Measurements from ENCODE around the gene ATPAF1.
"Not testable (repeated sequence)": the region's sequence is repeated elsewhere in the genome, so short reads cannot be mapped to it uniquely, and the experiment has no call there.

Gene ATPAF1

GRCh38 chr1:46667782-46668760 lies at the start of gene ATPAF1:
TSS of gene ATPAF1 (minus strand) at chr1:46668364. CDS start at chr1:46668322, 42 bp downstream.
- DNase-seq (ENCODE audit: low read depth in 2 of 2) = peak; percentile 38 to 56

- no peak for DNase-seq (ENCODE audit: low read depth in 2 of 2)
Measured at GRCh38 chr1:46717654-46718053, 49.5 kb upstream of the ATPAF1 start.

GRCh38 chr1:46714976-46715375 lies 46.8 kb upstream of the ATPAF1 start:
- DNase-seq (ENCODE audit: low read depth in 2 of 2) = no peak

GRCh38 chr1:46708121-46708520 lies 40.0 kb upstream of the ATPAF1 start:
- no peak for DNase-seq (ENCODE audit: low read depth in 2 of 2)

GRCh38 chr1:46705408-46705807 lies 37.2 kb upstream of the ATPAF1 start:
- no peak for DNase-seq (ENCODE audit: low read depth in 2 of 2)

GRCh38 chr1:46703927-46704641 lies 35.9 kb upstream of the ATPAF1 start:
- no peak for DNase-seq (ENCODE audit: low read depth in 2 of 2)

GRCh38 chr1:46699666-46700065 lies 31.5 kb upstream of the ATPAF1 start:
- no peak for DNase-seq (ENCODE audit: low read depth in 2 of 2)

GRCh38 chr1:46697053-46697452 lies 28.9 kb upstream of the ATPAF1 start:
- DNase-seq (ENCODE audit: low read depth in 2 of 2) = no peak

GRCh38 chr1:46694676-46695075 lies 26.5 kb upstream of the ATPAF1 start:
- not testable (repeated sequence) for DNase-seq (ENCODE audit: low read depth in 2 of 2)

- no peak for DNase-seq (ENCODE audit: low read depth in 2 of 2)
Measured at GRCh38 chr1:46692811-46693770, 24.9 kb upstream of the ATPAF1 start.

GRCh38 chr1:46691997-46692790 lies 24.0 kb upstream of the ATPAF1 start:
- DNase-seq (ENCODE audit: low read depth in 2 of 2) = no peak

- DNase-seq (ENCODE audit: low read depth in 2 of 2) = no peak
Measured at GRCh38 chr1:46690931-46691421, 22.8 kb upstream of the ATPAF1 start.

GRCh38 chr1:46689897-46690296 lies 21.7 kb upstream of the ATPAF1 start:
- no peak for DNase-seq (ENCODE audit: low read depth in 2 of 2)

- no peak for DNase-seq (ENCODE audit: low read depth in 2 of 2)
Measured at GRCh38 chr1:46689356-46689755, 21.2 kb upstream of the ATPAF1 start.

- DNase-seq (ENCODE audit: low read depth in 2 of 2) = no peak
Measured at GRCh38 chr1:46687921-46688509, 19.9 kb upstream of the ATPAF1 start.

GRCh38 chr1:46687093-46687659 lies 19.0 kb upstream of the ATPAF1 start:
- no peak for DNase-seq (ENCODE audit: low read depth in 2 of 2)

- no peak for DNase-seq (ENCODE audit: low read depth in 2 of 2)
Measured at GRCh38 chr1:46686255-46686654, 18.1 kb upstream of the ATPAF1 start.

- DNase-seq (ENCODE audit: low read depth in 2 of 2) = no peak
Measured at GRCh38 chr1:46684670-46685069, 16.5 kb upstream of the ATPAF1 start.

- DNase-seq (ENCODE audit: low read depth in 2 of 2) = no peak
Measured at GRCh38 chr1:46682064-46682463, 13.9 kb upstream of the ATPAF1 start.

All from activated CD4-positive, alpha-beta T cell treated with anti-CD3 and anti-CD28 coated beads for 24 hours (primary cell).